Activated T-helper 9 cell treated with anti-CD3 and anti-CD28 coated beads, Interleukin-2, amount 50 U/mL, for 16 hours (primary cell): ENCODE results near the gene FGF19.

Experiments used
- DNase-seq: peaks from one replicate; pipeline ENCODE4 v3.0.0-alpha.2; 2020; ENCODE audit warnings: low read depth

The FGF19 gene

DNA sequence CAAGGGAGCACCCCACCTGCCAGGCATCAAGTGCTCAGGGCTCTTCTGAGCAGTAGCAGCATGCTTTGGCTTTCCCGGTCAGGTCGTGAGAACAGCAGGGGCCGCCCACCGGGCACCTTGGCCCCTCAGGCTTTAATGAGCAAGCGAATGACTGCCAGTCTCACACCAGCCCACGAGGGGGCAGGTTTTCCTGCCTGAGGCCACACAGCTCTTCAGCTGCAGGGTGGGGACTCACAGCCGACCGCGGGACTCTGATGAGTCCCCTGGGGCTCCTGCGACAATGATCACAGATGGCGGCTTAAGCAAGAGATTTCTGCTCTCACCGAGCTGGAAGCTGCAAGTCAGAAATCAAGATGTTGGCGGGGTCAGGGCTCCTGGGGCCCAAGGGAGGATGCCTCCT is 14.3 kb upstream of the FGF19 start:
- DNase-seq, result no peak

DNA sequence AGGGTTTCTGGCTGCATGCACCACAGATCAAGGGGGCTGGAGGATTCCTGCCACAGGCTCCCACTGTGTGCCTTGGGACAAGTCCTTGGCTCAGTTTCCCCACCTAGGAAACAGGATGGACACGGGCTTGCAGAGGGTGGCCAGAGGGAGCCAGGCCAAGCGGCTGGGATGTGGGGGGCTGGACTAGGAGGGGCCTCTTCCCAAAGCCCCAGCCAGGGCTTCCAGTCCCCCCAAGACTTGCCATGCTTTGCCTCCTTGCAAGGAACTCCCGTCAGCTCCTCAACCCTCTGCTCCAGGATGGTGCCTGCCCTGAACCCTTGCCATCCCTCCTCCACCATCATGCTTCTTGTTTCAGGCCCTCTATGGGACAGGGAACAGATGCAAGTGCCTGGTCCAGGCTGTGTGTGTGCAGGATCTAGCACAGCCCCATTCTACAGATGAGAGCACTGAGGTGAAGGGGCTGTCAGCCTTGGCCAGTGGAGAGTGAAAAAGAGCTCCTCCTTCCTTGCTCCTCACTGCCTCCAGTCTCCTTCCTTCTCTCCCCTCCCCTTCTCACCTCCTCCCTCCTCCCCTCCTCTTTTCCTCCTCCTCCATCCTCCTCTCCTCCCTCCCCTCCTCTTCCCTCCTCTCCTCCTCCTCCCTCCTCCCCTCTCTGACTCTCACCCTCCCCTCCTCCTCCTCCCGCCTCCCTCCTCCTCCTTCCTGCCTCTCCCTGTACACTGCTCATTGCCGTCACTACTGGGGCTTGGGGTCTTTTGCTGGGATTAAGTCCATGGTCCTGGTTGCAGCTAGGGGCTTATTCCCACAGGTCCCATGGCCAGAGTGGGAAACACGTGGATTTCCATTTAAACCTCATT is 13.3 kb upstream of the FGF19 start:
- no peak for DNase-seq

- no peak for DNase-seq
Measured at GRCh38 chr11:69716099-69716498, 12.3 kb upstream of the FGF19 start.

- DNase-seq, result no peak
Measured at GRCh38 chr11:69715446-69715845, 11.6 kb upstream of the FGF19 start.

- no peak for DNase-seq
Measured at GRCh38 chr11:69711822-69712801, 8.3 kb upstream of the FGF19 start.

DNA sequence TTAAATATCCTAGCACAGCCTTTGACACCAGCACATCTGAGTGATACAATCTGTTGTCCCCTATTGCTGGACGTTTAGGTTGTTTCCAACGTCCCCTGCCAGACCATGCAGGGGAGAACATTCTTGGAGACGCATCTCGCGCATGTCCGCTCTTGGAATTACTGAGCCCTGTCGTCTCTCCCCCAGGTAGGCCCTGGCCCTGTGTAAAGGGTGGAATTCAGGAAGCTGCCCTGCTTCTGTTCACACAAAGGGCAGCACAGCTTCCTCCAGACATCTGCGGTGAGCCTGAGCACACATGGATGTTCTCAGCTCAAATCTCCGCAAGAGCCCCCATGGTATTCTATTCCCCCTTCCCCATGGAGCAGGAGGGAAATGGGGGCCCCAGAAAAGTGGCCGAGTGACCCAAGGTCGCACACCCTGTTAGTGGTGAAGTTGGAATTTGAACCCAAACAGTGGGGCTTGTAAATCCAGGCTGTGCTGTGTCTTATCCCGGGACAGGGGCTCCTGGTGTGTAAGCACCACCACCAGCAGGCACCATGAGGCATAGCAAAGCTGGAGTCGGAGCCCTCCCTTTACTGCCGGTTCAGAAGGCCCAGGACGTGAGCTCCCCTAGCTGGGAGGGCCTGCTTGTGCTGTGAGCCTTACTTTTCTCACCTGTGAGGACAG is 5.0 kb upstream of the FGF19 start:
- no peak for DNase-seq

- no peak for DNase-seq
Measured at GRCh38 chr11:69707176-69707575, 3.4 kb upstream of the FGF19 start.

DNA sequence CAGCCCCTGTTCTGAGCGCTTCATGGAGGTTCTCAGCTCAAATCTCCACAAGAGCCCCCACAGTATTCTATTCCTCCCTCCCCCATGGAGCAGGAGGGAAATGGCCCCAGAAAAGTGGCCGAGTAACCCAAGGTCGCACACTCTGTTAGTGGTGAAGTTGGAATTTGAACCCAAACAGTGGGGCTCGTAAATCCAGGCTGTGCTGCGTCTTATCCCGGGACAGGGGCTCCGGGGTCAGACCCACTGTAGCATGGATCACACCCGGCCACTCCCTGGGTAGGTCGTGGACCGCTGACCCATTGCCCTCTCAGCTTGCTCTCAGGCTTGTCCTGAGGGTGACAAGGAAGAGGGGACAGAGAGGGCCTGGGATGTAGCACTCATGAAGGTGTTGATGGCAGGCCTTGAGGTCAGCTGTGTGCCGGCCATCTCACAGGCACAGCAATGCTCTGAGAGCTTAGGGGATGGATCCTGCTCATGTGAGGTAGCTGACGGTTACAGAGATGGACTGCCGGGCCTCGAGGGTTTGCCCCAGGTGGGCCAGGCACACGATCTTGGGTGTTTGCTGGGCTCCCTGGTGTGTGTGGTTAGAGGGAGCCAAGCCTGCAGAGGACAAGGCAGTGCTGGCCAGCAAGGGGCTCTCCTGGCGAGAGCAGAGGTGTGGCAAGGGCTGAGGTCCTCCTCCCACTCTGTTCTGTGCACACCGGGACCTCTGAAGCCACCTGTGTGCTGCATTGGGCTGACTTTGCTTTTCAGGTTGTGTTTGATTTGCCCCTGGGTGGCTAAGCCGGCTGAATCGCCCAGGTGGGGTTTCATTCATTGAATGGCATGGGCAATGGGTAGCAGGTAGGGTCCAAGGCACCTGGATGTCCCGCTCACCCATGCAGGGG is 2.3 kb upstream of the FGF19 start:
- DNase-seq, result no peak

DNA sequence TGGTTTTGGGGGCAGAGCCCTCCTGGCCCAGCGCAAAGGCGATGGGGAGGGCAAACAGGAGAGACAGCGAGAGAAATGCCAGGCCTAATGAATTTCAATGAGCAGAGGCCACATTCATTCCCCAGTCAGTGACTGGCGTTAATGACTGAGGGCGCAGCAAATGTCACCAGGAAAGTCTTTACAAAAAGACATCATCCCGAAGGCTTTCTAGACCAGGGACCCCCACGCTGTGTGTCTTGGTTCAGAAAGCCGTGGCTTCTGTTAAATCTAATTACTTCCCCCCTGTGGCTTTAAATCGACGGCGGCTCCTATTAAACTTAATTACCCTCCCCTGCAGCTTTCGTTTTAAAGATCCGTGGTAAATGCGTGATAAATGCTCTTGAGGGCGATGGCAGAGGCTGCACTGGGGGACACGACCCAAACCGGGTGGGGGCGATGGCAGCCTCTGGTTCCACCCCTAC is 1.6 kb upstream of the FGF19 start:
- DNase-seq, result no peak

GRCh38 chr11:69704508-69705253 is 859 bp upstream of the FGF19 start:
- DNase-seq, result no peak

GRCh38 chr11:69703453-69703767 is 412 bp downstream of the FGF19 start:
- DNase-seq, result no peak

- DNase-seq, result no peak
Measured at GRCh38 chr11:69702769-69703452, 911 bp downstream of the FGF19 start.

DNA sequence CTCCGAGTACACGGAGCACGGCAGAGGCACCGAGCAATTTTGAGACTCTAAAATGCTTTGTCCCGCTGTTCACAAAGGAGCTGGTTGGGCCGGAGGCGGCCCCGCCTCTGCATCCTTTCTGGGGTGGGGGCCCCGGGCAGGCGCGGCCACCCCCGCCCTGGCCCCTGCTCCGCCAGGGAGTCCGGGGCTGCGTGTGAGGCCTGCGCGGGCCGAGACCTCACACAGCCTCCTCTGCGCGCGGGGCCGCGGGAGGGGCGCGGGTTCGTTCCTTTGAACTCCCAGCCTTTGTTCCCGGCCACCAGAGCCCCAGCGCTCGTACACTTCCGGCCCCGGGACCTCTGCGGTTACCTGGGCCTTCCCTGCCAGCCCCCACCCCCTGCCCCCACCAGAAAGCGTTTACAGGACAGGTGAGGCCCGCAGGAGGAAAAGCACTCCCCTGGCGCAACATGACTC is 1.6 kb downstream of the FGF19 start:
- no peak for DNase-seq

DNA sequence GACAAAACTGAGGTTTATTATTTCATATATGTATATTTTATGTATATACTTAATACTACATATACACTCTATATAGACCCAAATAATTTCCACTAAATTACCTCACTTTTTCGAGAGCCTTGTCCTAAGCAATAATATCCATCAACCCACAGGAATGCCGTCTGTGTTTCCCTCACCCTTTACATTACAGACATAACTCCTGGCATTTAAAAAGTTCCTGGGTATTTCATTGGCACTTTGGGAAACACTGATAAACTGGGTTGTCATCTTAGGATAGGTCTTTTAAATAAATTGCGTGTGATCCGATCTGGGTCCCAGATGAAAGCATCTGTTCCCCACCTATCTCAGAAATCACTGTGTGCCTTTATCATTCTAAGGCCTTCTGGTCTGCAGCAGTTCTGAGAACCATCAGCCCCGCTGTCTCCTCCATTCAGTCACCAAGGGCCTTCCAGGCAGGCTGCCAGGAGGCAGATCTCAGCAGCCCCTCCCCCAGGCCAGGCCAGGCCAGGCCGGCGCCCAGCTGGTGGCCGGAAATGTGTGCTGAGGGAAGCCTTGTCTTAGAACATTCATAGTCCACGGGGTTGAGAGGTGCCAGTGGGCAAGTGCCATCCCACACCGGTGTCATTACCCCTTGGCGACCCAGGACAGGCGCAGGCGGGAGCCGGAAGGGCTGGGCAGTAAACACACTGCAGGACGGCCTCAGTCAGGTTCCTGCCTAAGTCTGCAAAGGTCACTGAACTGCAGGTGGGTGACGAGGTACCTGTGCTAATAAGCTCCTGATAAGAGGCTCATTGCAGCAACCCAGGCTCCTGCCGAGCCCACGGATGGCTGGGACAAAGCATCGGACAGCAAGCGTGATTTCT is 3.3 kb downstream of the FGF19 start:
- no peak for DNase-seq

GRCh38 chr11:69699213-69699612 is 4.6 kb downstream of the FGF19 start:
- DNase-seq, result no peak

DNA sequence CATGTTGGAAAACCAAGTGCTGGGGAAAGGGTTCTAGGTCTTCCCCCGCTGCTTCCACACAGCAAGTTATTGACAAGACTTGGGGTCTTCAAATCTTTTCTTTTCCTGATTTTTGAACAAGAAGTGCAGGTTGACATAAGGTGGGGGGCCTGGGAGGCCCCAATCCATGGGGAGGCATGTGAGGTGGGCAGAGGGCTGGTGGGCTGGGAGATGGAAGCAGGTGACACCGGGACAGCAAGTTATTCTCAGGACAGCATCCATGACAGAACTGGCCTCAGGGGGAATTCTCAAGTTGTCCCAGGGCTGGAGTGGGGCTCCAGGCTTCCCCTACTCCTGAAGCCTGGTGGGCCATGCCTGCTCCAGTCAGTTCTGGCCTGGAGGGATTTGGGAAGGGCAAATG is 5.5 kb downstream of the FGF19 start:
- no peak for DNase-seq

- DNase-seq, result no peak
Measured at GRCh38 chr11:69697861-69698260, 6.0 kb downstream of the FGF19 start.

DNA sequence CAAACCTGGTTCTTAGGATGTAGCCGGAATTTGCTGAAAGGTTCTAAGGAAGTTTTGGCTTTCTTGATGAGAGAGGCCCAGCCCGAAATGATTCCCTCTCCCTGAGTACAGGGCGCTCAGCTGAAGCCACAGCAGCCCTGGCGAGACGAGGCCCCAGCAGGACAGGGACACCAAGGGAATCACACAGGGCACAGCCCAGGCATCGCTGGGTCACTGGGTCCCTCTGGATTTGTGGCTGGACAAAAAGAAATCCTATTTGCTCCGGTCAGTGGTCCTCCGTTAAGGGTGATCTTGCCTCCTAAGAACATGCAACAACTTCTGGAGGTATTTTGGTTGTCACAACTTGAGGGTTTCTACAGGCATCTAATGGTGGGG is 6.4 kb downstream of the FGF19 start:
- no peak for DNase-seq
